Measurements from ENCODE around the gene CCDC88C. TPM values are rescaled to one million over a fixed set of nuclear protein-coding genes. Genes with fewer than 3 reads are reported as not detected.

Gene CCDC88C, protein sequence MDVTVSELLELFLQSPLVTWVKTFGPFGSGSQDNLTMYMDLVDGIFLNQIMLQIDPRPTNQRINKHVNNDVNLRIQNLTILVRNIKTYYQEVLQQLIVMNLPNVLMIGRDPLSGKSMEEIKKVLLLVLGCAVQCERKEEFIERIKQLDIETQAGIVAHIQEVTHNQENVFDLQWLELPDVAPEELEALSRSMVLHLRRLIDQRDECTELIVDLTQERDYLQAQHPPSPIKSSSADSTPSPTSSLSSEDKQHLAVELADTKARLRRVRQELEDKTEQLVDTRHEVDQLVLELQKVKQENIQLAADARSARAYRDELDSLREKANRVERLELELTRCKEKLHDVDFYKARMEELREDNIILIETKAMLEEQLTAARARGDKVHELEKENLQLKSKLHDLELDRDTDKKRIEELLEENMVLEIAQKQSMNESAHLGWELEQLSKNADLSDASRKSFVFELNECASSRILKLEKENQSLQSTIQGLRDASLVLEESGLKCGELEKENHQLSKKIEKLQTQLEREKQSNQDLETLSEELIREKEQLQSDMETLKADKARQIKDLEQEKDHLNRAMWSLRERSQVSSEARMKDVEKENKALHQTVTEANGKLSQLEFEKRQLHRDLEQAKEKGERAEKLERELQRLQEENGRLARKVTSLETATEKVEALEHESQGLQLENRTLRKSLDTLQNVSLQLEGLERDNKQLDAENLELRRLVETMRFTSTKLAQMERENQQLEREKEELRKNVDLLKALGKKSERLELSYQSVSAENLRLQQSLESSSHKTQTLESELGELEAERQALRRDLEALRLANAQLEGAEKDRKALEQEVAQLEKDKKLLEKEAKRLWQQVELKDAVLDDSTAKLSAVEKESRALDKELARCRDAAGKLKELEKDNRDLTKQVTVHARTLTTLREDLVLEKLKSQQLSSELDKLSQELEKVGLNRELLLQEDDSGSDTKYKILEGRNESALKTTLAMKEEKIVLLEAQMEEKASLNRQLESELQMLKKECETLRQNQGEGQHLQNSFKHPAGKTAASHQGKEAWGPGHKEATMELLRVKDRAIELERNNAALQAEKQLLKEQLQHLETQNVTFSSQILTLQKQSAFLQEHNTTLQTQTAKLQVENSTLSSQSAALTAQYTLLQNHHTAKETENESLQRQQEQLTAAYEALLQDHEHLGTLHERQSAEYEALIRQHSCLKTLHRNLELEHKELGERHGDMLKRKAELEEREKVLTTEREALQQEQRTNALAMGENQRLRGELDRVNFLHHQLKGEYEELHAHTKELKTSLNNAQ (N-terminal part only)
- 10 to 100 TPM in 2 of 4 donors, 1 to 10 TPM in 2; 3.2 to 32.7 (median 11.0) TPM for total RNA-seq

DNA sequence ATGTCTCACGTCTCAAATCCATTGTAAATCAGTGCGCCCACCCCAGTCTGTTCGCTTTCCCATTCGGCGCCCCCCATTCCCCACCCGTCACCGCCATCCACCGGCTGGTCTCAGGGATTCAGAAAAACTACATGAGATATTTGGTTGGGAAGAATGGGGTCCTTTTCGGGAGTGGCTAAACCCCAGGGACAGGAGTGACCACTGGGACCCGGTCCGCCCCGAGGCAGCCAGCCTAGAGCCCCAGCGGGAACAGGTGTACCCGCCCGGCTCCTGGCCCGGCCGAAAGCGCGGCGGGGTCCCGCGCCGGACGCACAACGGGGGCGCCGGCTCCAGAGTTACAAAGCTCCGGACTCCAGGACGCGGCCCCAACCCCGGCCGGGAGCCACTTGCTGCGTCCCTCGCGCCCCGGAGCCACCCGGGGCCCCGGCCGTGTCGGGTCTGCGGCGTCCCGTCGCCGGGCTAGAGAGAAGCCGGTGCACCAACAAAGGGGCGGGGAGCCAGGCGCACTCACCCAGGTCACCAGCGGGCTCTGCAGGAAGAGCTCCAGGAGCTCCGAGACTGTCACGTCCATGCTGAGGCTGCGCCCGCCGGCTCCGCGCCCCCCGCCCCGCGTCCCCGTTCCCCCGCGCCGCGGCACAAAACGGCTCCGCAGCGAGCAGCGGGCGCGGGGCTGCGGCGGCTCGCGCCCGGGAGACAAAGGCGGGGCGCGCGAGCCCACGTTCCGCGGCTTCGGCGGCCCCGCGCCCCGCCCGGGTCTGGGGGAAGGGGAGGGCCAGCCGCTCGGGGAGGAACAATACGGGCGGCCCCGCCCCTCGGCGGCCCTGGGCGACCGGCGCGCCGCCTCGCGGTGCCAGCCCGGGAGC lies at the start of gene CCDC88C:
Gene CCDC88C, minus strand, starts transcription at position 701 of the 863 bp plus-strand sequence. Its CDS starts 130 bp downstream, at position 571.
- H3K4me3 ChIP-seq, result peak within 1 kb of the TSS; percentile 27 to 38
- H3K27ac ChIP-seq, result peak within 1 kb of the TSS; percentile 11 to 23
- peak; percentile 42 to 45 for DNase-seq
- H3K4me1 ChIP-seq, result no peaks in the 10 kb centered on the region
- H3K36me3 ChIP-seq, result no peaks in the 10 kb centered on the region
- intact Hi-C loops (cut with DNase I; ENCODE audit: low total_unique reads), result loop anchor here (5.0 kb wide), 1 partner anchor 95 kb away; no protein-coding TSS in a partner anchor
- H3K27me3 ChIP-seq, result no peaks in the 10 kb centered on the region
- TF ChIP-seq, protein P1, sequence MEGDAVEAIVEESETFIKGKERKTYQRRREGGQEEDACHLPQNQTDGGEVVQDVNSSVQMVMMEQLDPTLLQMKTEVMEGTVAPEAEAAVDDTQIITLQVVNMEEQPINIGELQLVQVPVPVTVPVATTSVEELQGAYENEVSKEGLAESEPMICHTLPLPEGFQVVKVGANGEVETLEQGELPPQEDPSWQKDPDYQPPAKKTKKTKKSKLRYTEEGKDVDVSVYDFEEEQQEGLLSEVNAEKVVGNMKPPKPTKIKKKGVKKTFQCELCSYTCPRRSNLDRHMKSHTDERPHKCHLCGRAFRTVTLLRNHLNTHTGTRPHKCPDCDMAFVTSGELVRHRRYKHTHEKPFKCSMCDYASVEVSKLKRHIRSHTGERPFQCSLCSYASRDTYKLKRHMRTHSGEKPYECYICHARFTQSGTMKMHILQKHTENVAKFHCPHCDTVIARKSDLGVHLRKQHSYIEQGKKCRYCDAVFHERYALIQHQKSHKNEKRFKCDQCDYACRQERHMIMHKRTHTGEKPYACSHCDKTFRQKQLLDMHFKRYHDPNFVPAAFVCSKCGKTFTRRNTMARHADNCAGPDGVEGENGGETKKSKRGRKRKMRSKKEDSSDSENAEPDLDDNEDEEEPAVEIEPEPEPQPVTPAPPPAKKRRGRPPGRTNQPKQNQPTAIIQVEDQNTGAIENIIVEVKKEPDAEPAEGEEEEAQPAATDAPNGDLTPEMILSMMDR (IDR thresholded peaks at IDR 0.05), result no peak
- TF ChIP-seq POLR2A (IDR thresholded peaks at IDR 0.05), result no peak
- no peaks in the 10 kb centered on the region for H3K9me3 ChIP-seq

- no peak overlapping the region for H3K27ac ChIP-seq
- no peak overlapping the region for H3K4me3 ChIP-seq
- no peaks in the 10 kb centered on the region for H3K9me3 ChIP-seq
- no peaks in the 10 kb centered on the region for H3K27me3 ChIP-seq
- no peaks in the 10 kb centered on the region for H3K4me1 ChIP-seq
- intact Hi-C loops (cut with DNase I; ENCODE audit: low total_unique reads), result no loop called here
- TF ChIP-seq, protein P1 (IDR thresholded peaks at IDR 0.05), result no peak
- no peak for TF ChIP-seq POLR2A (IDR thresholded peaks at IDR 0.05)
- DNase-seq, result no peak
- no peaks in the 10 kb centered on the region for H3K36me3 ChIP-seq
These were observed 48.6 kb upstream of the CCDC88C start for GRCh38 chr14:91466192-91466591.

GRCh38 chr14:91464615-91465205 lies 47.1 kb upstream of the CCDC88C start:
- Histone ChIP-seq H3K4me1 (no peaks in the 10 kb centered on the region), H3K27me3 (no peaks in the 10 kb centered on the region), H3K36me3 (no peaks in the 10 kb centered on the region), H3K9me3 (no peaks in the 10 kb centered on the region), H3K4me3 (no peak overlapping the region), H3K27ac (no peak overlapping the region)
- TF ChIP-seq, protein P1 (IDR thresholded peaks at IDR 0.05), result no peak
- no peak for TF ChIP-seq POLR2A (IDR thresholded peaks at IDR 0.05)
- intact Hi-C loops (cut with DNase I; ENCODE audit: low total_unique reads), result no loop called here
- DNase-seq, result no peak

- H3K9me3 ChIP-seq, result no peaks in the 10 kb centered on the region
- intact Hi-C loops (cut with DNase I; ENCODE audit: low total_unique reads), result no loop called here
- H3K4me3 ChIP-seq, result no peak overlapping the region
- H3K36me3 ChIP-seq, result no peaks in the 10 kb centered on the region
- no peaks in the 10 kb centered on the region for H3K4me1 ChIP-seq
- no peaks in the 10 kb centered on the region for H3K27me3 ChIP-seq
- no peak for DNase-seq
- TF ChIP-seq, protein P1 (IDR thresholded peaks at IDR 0.05), result no peak
- TF ChIP-seq POLR2A (IDR thresholded peaks at IDR 0.05), result no peak
- no peak overlapping the region for H3K27ac ChIP-seq
These were observed 41.0 kb upstream of the CCDC88C start for GRCh38 chr14:91458612-91459011.
